ENCODE data around the gene RHOT1. TPM values are rescaled to one million over a fixed set of nuclear protein-coding genes. Genes with fewer than 3 reads are reported as not detected.
"Not testable (repeated sequence)": the region's sequence is repeated elsewhere in the genome, so short reads cannot be mapped to it uniquely, and the experiment has no call there.

The RHOT1 gene
- 48.4 TPM for polyA plus RNA-seq (2013)

GRCh38 chr17:32142038-32142856 is at the start of gene RHOT1:
RHOT1 (plus strand) TSS chr17:32142502; CDS start chr17:32142693, 191 bp downstream.
- under 1% methylated on average over 34 of the region's 84 CpGs for WGBS (ENCODE audit: insufficient coverage)
- CTCF ChIA-PET, result interaction anchor here (1.0 to 2.0 kb wide), 5 partner anchors 9 to 134 kb away, joined by 3 to 6 read pairs (median 4); no protein-coding TSS in a partner anchor

GRCh38 chr17:32099686-32100085 is 42.6 kb upstream of the RHOT1 start:
- Histone ChIP-seq H3K36me3 (ENCODE audit: control insufficient read depth in 4 of 4, insufficient read depth in 4 of 4, low read length in 3 of 4) (no peaks in the 10 kb centered on the region), H3K9me3 (ENCODE audit: control extremely low read depth in 1 of 5, control insufficient read depth in 4 of 5, insufficient read depth in 2 of 5, low read depth in 1 of 5, low read length in 4 of 5) (no peaks in the 10 kb centered on the region), H3K4me1 (ENCODE audit: control extremely low read depth in 1 of 4, control insufficient read depth in 4 of 4, insufficient read depth in 4 of 4, low read length in 3 of 4) (peaks cover 3 to 10% (median 9%) of the 10 kb centered on the region in 4 experiments), H3K4me3 (ENCODE audit: control insufficient read depth in 1 of 7, extremely low read depth in 1 of 7, insufficient read depth in 4 of 7, low read depth in 2 of 7, low read length in 6 of 7) (no peak overlapping the region), H3K27me3 (replicated peaks in 2 of 5; ENCODE audit: control insufficient read depth in 4 of 5, insufficient read depth in 5 of 5, low read length in 4 of 5) (no peaks in the 10 kb centered on the region), H3K27ac (ENCODE audit: insufficient read depth in 1 of 2, low read depth in 1 of 2, low read length in 2 of 2, poor library complexity in 1 of 2, severe bottlenecking in 2 of 2) (no peak overlapping the region)
- DNase-seq, result no peak
- POLR2A ChIA-PET, result no interaction called here
- CTCF ChIA-PET, result interaction anchor here (1.1 kb wide), 1 partner anchor 9 kb away, joined by 3 read pairs; no protein-coding TSS in a partner anchor
- WGBS (ENCODE audit: insufficient coverage), result no CpG with 5 or more reads among the region's 2 CpGs

More at GRCh38 chr17:32142038-32142856, at the start of gene RHOT1:
- H3K36me3 ChIP-seq (ENCODE audit: control insufficient read depth in 4 of 4, insufficient read depth in 4 of 4, low read length in 3 of 4), result peaks cover 0 to 3% (median 0%) of the 10 kb centered on the region in 4 experiments
- H3K4me3 ChIP-seq (ENCODE audit: control insufficient read depth in 1 of 7, extremely low read depth in 1 of 7, insufficient read depth in 4 of 7, low read depth in 2 of 7, low read length in 6 of 7), result peak within 1 kb of the TSS; percentile 81 to 99 (median 87)
- no peaks in the 10 kb centered on the region for H3K9me3 ChIP-seq (ENCODE audit: control extremely low read depth in 1 of 5, control insufficient read depth in 4 of 5, insufficient read depth in 2 of 5, low read depth in 1 of 5, low read length in 4 of 5)
- DNase-seq, result peak; percentile 79 to 90 (median 86)
- POLR2A ChIA-PET, result interaction anchor here (0.5 kb wide), 2 partner anchors 12 to 132 kb away, joined by 3 to 4 read pairs; no protein-coding TSS in a partner anchor
- H3K27ac ChIP-seq (ENCODE audit: insufficient read depth in 1 of 2, low read depth in 1 of 2, low read length in 2 of 2, poor library complexity in 1 of 2, severe bottlenecking in 2 of 2), result peak within 1 kb of the TSS; percentile 81 to 92
- H3K4me1 ChIP-seq (ENCODE audit: control extremely low read depth in 1 of 4, control insufficient read depth in 4 of 4, insufficient read depth in 4 of 4, low read length in 3 of 4), result peaks cover 17 to 36% (median 26%) of the 10 kb centered on the region in 4 experiments
- H3K27me3 ChIP-seq (replicated peaks in 2 of 5; ENCODE audit: control insufficient read depth in 4 of 5, insufficient read depth in 5 of 5, low read length in 4 of 5), result no peaks in the 10 kb centered on the region

GRCh38 chr17:32100323-32100722 is 42.0 kb upstream of the RHOT1 start:
- H3K27ac ChIP-seq (ENCODE audit: insufficient read depth in 1 of 2, low read depth in 1 of 2, low read length in 2 of 2, poor library complexity in 1 of 2, severe bottlenecking in 2 of 2); H3K9me3 ChIP-seq (ENCODE audit: control extremely low read depth in 1 of 5, control insufficient read depth in 4 of 5, insufficient read depth in 2 of 5, low read depth in 1 of 5, low read length in 4 of 5); DNase-seq; CTCF ChIA-PET; H3K27me3 ChIP-seq (replicated peaks in 2 of 5; ENCODE audit: control insufficient read depth in 4 of 5, insufficient read depth in 5 of 5, low read length in 4 of 5); H3K36me3 ChIP-seq (ENCODE audit: control insufficient read depth in 4 of 4, insufficient read depth in 4 of 4, low read length in 3 of 4); POLR2A ChIA-PET; H3K4me3 ChIP-seq (ENCODE audit: control insufficient read depth in 1 of 7, extremely low read depth in 1 of 7, insufficient read depth in 4 of 7, low read depth in 2 of 7, low read length in 6 of 7): not testable (repeated sequence)
- 97% methylated on average over 6 of the region's 8 CpGs for WGBS (ENCODE audit: insufficient coverage)
- peaks cover 3 to 10% (median 9%) of the 10 kb centered on the region in 4 experiments for H3K4me1 ChIP-seq (ENCODE audit: control extremely low read depth in 1 of 4, control insufficient read depth in 4 of 4, insufficient read depth in 4 of 4, low read length in 3 of 4)

- DNase-seq, result no peak
- Histone ChIP-seq H3K4me3 (ENCODE audit: control insufficient read depth in 1 of 7, extremely low read depth in 1 of 7, insufficient read depth in 4 of 7, low read depth in 2 of 7, low read length in 6 of 7) (no peak overlapping the region), H3K9me3 (ENCODE audit: control extremely low read depth in 1 of 5, control insufficient read depth in 4 of 5, insufficient read depth in 2 of 5, low read depth in 1 of 5, low read length in 4 of 5) (no peaks in the 10 kb centered on the region), H3K27me3 (replicated peaks in 2 of 5; ENCODE audit: control insufficient read depth in 4 of 5, insufficient read depth in 5 of 5, low read length in 4 of 5) (no peaks in the 10 kb centered on the region), H3K27ac (ENCODE audit: insufficient read depth in 1 of 2, low read depth in 1 of 2, low read length in 2 of 2, poor library complexity in 1 of 2, severe bottlenecking in 2 of 2) (no peak overlapping the region), H3K36me3 (ENCODE audit: control insufficient read depth in 4 of 4, insufficient read depth in 4 of 4, low read length in 3 of 4) (no peaks in the 10 kb centered on the region), H3K4me1 (ENCODE audit: control extremely low read depth in 1 of 4, control insufficient read depth in 4 of 4, insufficient read depth in 4 of 4, low read length in 3 of 4) (peaks cover 3 to 14% (median 9%) of the 10 kb centered on the region in 4 experiments)
- ChIA-PET CTCF (interaction anchor here (1.6 kb wide), 1 partner anchor 10 kb away, joined by 5 read pairs; no protein-coding TSS in a partner anchor), POLR2A (no interaction called here)
- WGBS (ENCODE audit: insufficient coverage), result 94% methylated on average over 8 of the region's 8 CpGs
These were observed 41.2 kb upstream of the RHOT1 start for GRCh38 chr17:32100971-32101631.

- ChIA-PET POLR2A (interaction anchor here (0.6 kb wide), 1 partner anchor 13 kb away, joined by 3 read pairs; no protein-coding TSS in a partner anchor), CTCF (interaction anchor here (1.6 kb wide), 1 partner anchor 9 kb away, joined by 5 read pairs; no protein-coding TSS in a partner anchor)
- DNase-seq, result no peak
- Histone ChIP-seq H3K36me3 (ENCODE audit: control insufficient read depth in 4 of 4, insufficient read depth in 4 of 4, low read length in 3 of 4) (no peaks in the 10 kb centered on the region), H3K4me3 (ENCODE audit: control insufficient read depth in 1 of 7, extremely low read depth in 1 of 7, insufficient read depth in 4 of 7, low read depth in 2 of 7, low read length in 6 of 7) (no peak overlapping the region), H3K4me1 (ENCODE audit: control extremely low read depth in 1 of 4, control insufficient read depth in 4 of 4, insufficient read depth in 4 of 4, low read length in 3 of 4) (peaks cover 3 to 24% (median 18%) of the 10 kb centered on the region in 4 experiments), H3K9me3 (ENCODE audit: control extremely low read depth in 1 of 5, control insufficient read depth in 4 of 5, insufficient read depth in 2 of 5, low read depth in 1 of 5, low read length in 4 of 5) (no peaks in the 10 kb centered on the region), H3K27me3 (replicated peaks in 2 of 5; ENCODE audit: control insufficient read depth in 4 of 5, insufficient read depth in 5 of 5, low read length in 4 of 5) (no peaks in the 10 kb centered on the region), H3K27ac (ENCODE audit: insufficient read depth in 1 of 2, low read depth in 1 of 2, low read length in 2 of 2, poor library complexity in 1 of 2, severe bottlenecking in 2 of 2) (no peak overlapping the region)
- 95% methylated on average over 5 of the region's 5 CpGs for WGBS (ENCODE audit: insufficient coverage)
These were observed 40.1 kb upstream of the RHOT1 start for GRCh38 chr17:32102172-32102571.

- no peak overlapping the region for H3K4me3 ChIP-seq (ENCODE audit: control insufficient read depth in 1 of 7, extremely low read depth in 1 of 7, insufficient read depth in 4 of 7, low read depth in 2 of 7, low read length in 6 of 7)
- DNase-seq, result no peak
- CTCF ChIA-PET, result interaction anchor here (1.6 kb wide), 1 partner anchor 9 kb away, joined by 5 read pairs; no protein-coding TSS in a partner anchor
- no peaks in the 10 kb centered on the region for H3K36me3 ChIP-seq (ENCODE audit: control insufficient read depth in 4 of 4, insufficient read depth in 4 of 4, low read length in 3 of 4)
- no CpG with 5 or more reads among the region's 5 CpGs for WGBS (ENCODE audit: insufficient coverage)
- H3K9me3 ChIP-seq (ENCODE audit: control extremely low read depth in 1 of 5, control insufficient read depth in 4 of 5, insufficient read depth in 2 of 5, low read depth in 1 of 5, low read length in 4 of 5), result no peaks in the 10 kb centered on the region
- H3K27ac ChIP-seq (ENCODE audit: insufficient read depth in 1 of 2, low read depth in 1 of 2, low read length in 2 of 2, poor library complexity in 1 of 2, severe bottlenecking in 2 of 2), result no peak overlapping the region
- POLR2A ChIA-PET, result interaction anchor here (0.6 to 0.7 kb wide), 2 partner anchors 12 to 187 kb away, joined by 3 read pairs; no protein-coding TSS in a partner anchor
- no peaks in the 10 kb centered on the region for H3K27me3 ChIP-seq (replicated peaks in 2 of 5; ENCODE audit: control insufficient read depth in 4 of 5, insufficient read depth in 5 of 5, low read length in 4 of 5)
- peaks cover 3 to 30% (median 20%) of the 10 kb centered on the region in 4 experiments for H3K4me1 ChIP-seq (ENCODE audit: control extremely low read depth in 1 of 4, control insufficient read depth in 4 of 4, insufficient read depth in 4 of 4, low read length in 3 of 4)
These were observed 39.6 kb upstream of the RHOT1 start for GRCh38 chr17:32102646-32103186.
